Measurements from ENCODE around the gene DERA. TPM values are rescaled to one million over a fixed set of nuclear protein-coding genes. Genes with fewer than 3 reads are reported as not detected.
"Not testable (repeated sequence)": the region's sequence is repeated elsewhere in the genome, so short reads cannot be mapped to it uniquely, and the experiment has no call there.

Gene DERA
- total RNA-seq, 1 experiment from 2014 or later = 43.7 TPM

DNA sequence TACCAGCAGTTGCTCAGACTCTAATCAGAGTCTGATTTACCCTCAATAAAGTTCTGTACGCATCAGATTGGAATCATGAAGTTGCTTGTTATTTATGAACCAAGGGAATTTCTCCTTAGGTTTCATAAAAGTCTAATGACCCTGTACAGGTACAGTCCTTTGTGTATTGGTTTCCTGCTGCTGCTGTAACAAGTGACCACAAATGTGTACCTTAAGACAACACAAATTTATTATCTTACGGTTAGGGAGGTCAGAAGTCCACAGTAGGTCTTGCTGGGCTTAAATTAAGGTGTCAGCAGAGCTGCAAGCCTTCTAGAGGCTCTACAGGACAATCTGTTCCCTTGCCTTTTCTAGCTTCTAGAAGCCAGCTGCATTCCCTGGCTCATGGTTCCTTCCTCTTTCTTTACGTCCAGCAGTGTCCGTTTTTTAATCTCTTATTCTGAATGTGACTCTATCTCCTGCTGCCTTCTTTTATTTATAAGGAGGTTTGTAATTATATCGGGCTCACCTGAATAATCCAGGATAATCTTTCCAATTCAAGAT, 6.7 kb upstream of the DERA start:
- H3K27me3 ChIP-seq (replicated peaks; ENCODE audit: insufficient read depth, low read depth, low read length, poor library complexity) = no peaks in the 10 kb centered on the region

DNA sequence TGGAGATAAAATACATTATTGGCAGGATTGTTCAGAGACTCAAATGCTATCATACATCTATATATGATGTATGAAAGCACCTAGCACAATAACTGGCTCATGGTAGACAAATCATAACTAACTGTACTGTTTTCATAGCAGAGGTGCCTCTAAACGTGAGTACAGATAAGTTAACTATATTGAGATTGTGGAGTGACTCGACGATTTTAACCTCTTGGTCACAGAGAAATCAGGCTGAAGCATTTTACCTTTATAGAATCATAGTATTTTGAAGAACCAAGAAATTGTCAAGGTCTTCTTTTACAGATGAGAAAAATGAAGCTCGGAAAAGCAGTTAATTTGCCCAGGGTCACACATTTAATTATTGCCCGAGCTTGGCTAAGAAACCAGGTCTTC, 666 bp upstream of the DERA start:
- DNase-seq (ENCODE audit: low spot score) = no peak
- intact Hi-C loops (cut with micrococcal nuclease; ENCODE audit: unreplicated experiment) = no loop called here
- Histone ChIP-seq H3K9me3 (ENCODE audit: low read depth, low read length, poor library complexity, severe bottlenecking) (no peaks in the 10 kb centered on the region), H3K4me3 (ENCODE audit: low read depth, low read length, poor library complexity, severe bottlenecking) (peak overlapping the region; percentile 74), H3K36me3 (ENCODE audit: insufficient read depth, low read length, poor library complexity, severe bottlenecking) (peaks cover 7% of the 10 kb centered on the region), H3K4me1 (ENCODE audit: insufficient read depth, low read length, poor library complexity, severe bottlenecking) (peaks cover 7% of the 10 kb centered on the region), H3K27ac (ENCODE audit: low read depth, low read length, poor library complexity, severe bottlenecking) (peak overlapping the region; percentile 92), H3K27me3 (replicated peaks; ENCODE audit: insufficient read depth, low read depth, low read length, poor library complexity) (no peaks in the 10 kb centered on the region)
- POLR2A ChIA-PET (ENCODE audit: low non-redundant PET) = no interaction called here
- CTCF ChIA-PET = interaction anchor here (1.1 kb wide), 1 partner anchor 11 kb away, joined by 4 read pairs; no protein-coding TSS in a partner anchor
- TF ChIP-seq, protein P1, sequence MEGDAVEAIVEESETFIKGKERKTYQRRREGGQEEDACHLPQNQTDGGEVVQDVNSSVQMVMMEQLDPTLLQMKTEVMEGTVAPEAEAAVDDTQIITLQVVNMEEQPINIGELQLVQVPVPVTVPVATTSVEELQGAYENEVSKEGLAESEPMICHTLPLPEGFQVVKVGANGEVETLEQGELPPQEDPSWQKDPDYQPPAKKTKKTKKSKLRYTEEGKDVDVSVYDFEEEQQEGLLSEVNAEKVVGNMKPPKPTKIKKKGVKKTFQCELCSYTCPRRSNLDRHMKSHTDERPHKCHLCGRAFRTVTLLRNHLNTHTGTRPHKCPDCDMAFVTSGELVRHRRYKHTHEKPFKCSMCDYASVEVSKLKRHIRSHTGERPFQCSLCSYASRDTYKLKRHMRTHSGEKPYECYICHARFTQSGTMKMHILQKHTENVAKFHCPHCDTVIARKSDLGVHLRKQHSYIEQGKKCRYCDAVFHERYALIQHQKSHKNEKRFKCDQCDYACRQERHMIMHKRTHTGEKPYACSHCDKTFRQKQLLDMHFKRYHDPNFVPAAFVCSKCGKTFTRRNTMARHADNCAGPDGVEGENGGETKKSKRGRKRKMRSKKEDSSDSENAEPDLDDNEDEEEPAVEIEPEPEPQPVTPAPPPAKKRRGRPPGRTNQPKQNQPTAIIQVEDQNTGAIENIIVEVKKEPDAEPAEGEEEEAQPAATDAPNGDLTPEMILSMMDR (conservative IDR thresholded peaks at IDR 0.05; ENCODE audit: low read depth, low read length) = no peak
- no peak for TF ChIP-seq EZH2 (IDR thresholded peaks at IDR 0.05; ENCODE audit: borderline replicate concordance, low read depth, low read length, poor library complexity, severe bottlenecking)
- no TSS peak for BruUV-seq (replicated peaks)

More for the DNA sequence above, 6.7 kb upstream of the DERA start:
- CTCF ChIA-PET = no interaction called here
- no peak overlapping the region for H3K27ac ChIP-seq (ENCODE audit: low read depth, low read length, poor library complexity, severe bottlenecking)
- H3K36me3 ChIP-seq (ENCODE audit: insufficient read depth, low read length, poor library complexity, severe bottlenecking) = peaks cover 61% of the 10 kb centered on the region
- TF ChIP-seq EZH2 (IDR thresholded peaks at IDR 0.05; ENCODE audit: borderline replicate concordance, low read depth, low read length, poor library complexity, severe bottlenecking) = no peak
- TF ChIP-seq, protein P1 (conservative IDR thresholded peaks at IDR 0.05; ENCODE audit: low read depth, low read length) = no peak
- POLR2A ChIA-PET (ENCODE audit: low non-redundant PET) = no interaction called here
- H3K4me3 ChIP-seq (ENCODE audit: low read depth, low read length, poor library complexity, severe bottlenecking) = no peak overlapping the region
- no peak for DNase-seq (ENCODE audit: low spot score)
- intact Hi-C loops (cut with micrococcal nuclease; ENCODE audit: unreplicated experiment) = no loop called here
- BruUV-seq (replicated peaks) = no TSS peak
- H3K4me1 ChIP-seq (ENCODE audit: insufficient read depth, low read length, poor library complexity, severe bottlenecking) = no peaks in the 10 kb centered on the region
- no peaks in the 10 kb centered on the region for H3K9me3 ChIP-seq (ENCODE audit: low read depth, low read length, poor library complexity, severe bottlenecking)

DNA sequence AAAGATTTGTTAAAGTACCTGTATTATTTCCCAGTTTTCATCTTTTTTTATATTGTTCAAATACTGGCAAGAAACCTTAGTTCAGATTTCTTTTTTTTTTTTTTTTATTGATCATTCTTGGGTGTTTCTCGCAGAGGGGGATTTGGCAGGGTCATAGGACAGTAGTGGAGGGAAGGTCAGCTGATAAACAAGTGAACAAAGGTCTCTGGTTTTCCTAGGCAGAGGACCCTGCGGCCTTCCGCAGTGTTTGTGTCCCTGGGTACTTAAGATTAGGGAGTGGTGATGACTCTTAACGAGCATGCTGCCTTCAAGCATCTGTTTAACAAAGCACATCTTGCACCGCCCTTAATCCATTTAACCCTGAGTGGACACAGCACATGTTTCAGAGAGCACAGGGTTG, 799 bp downstream of the DERA start:
- Histone ChIP-seq H3K4me3 (ENCODE audit: low read depth, low read length, poor library complexity, severe bottlenecking) (peak overlapping the region; percentile 74), H3K27ac (ENCODE audit: low read depth, low read length, poor library complexity, severe bottlenecking) (peak overlapping the region; percentile 92)
- H3K36me3 ChIP-seq (ENCODE audit: insufficient read depth, low read length, poor library complexity, severe bottlenecking); intact Hi-C loops (cut with micrococcal nuclease; ENCODE audit: unreplicated experiment); DNase-seq (ENCODE audit: low spot score); H3K4me1 ChIP-seq (ENCODE audit: insufficient read depth, low read length, poor library complexity, severe bottlenecking); CTCF ChIA-PET; H3K9me3 ChIP-seq (ENCODE audit: low read depth, low read length, poor library complexity, severe bottlenecking); POLR2A ChIA-PET (ENCODE audit: low non-redundant PET); H3K27me3 ChIP-seq (replicated peaks; ENCODE audit: insufficient read depth, low read depth, low read length, poor library complexity): not testable (repeated sequence)
- TSS peak; percentile 62 for BruUV-seq (replicated peaks)

DNA sequence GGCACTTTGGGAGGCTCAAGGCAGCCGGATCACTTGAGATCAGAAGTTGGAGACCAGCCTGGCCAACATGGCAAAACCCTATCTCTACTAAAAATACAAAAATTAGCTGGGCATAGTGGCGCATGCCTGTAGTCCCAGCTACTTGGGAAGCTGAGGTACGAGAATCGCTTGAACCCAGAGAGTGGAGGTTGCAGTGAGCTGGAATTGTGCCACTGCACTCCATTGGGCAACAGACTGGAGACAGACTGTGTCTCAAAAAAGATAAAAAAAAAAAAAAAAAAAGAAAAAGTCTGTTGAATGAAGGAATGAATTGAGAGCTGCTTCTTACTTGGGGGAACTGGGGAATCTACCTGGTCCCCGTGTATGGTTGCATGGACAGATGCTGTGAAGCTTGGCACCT, 3.0 kb downstream of the DERA start:
- POLR2A ChIA-PET (ENCODE audit: low non-redundant PET) = interaction anchor here (0.8 kb wide), 1 partner anchor 14 kb away, joined by 3 read pairs; no protein-coding TSS in a partner anchor
- H3K4me3 ChIP-seq (ENCODE audit: low read depth, low read length, poor library complexity, severe bottlenecking); H3K27me3 ChIP-seq (replicated peaks; ENCODE audit: insufficient read depth, low read depth, low read length, poor library complexity); H3K9me3 ChIP-seq (ENCODE audit: low read depth, low read length, poor library complexity, severe bottlenecking); H3K36me3 ChIP-seq (ENCODE audit: insufficient read depth, low read length, poor library complexity, severe bottlenecking); DNase-seq (ENCODE audit: low spot score); BruUV-seq (replicated peaks); intact Hi-C loops (cut with micrococcal nuclease; ENCODE audit: unreplicated experiment); H3K27ac ChIP-seq (ENCODE audit: low read depth, low read length, poor library complexity, severe bottlenecking): not testable (repeated sequence)
- CTCF ChIA-PET = interaction anchor here (1.7 kb wide), 1 partner anchor 15 kb away, joined by 9 read pairs; no protein-coding TSS in a partner anchor
- peaks cover 11% of the 10 kb centered on the region for H3K4me1 ChIP-seq (ENCODE audit: insufficient read depth, low read length, poor library complexity, severe bottlenecking)

Measured in A673 (cell line).